CD4-positive, alpha-beta T cell treated with Interleukin-12 subunit alpha and Interleukin-12 subunit beta, for 1 hour (primary cell): ENCODE results near the gene IGHMBP2.
"Not testable (repeated sequence)": the region's sequence is repeated elsewhere in the genome, so short reads cannot be mapped to it uniquely, and the experiment has no call there.

Experiments
- DNase-seq: peaks from one replicate; pipeline ENCODE4 v3.0.0-alpha.2; 2020

Gene IGHMBP2

DNA sequence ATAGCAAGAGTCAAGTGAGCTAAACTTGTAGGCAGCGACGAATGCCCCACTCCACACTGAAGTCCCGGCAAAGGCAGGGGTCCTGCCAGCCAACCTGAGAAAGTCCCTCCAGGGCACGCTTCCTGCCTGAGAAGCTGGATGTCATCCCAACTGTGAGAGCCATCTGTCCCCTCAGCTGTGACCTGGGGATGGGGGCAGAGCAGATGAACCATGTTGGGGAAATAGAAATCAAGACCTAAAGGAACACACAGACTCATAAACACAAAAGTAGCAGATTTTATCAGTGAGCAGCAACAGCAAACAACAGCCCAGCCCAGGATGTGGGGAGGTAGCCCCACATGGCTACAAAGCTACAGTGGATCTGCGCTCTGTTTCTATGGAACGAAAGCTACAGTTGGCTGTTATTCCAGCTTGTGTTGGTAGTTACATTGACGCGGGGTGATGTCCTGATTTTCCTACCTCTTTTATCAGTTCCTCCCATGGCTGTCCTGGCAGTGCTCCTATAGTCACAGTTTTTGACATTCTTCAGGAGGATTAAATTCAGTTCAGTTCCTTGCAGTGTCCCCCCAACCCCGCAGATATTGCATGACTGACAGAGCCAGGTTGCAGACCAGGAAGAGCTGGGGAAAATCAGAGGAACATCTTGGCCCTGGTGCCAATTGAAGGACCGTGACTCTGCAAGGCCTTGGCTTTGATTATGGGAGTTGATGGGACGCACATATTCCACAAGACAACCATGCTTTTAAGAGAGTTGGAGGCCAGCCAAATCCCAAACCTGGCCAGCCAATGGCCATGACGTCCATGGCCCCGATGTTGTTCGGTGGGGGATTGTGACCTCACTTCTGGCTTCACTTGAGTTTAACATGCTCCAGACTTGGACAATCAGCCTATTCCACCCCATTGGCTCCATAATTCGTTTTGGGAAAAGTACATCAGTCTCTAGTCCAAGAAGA lies 62.5 kb downstream of the IGHMBP2 start:
- DNase-seq = peak; percentile 19

DNA sequence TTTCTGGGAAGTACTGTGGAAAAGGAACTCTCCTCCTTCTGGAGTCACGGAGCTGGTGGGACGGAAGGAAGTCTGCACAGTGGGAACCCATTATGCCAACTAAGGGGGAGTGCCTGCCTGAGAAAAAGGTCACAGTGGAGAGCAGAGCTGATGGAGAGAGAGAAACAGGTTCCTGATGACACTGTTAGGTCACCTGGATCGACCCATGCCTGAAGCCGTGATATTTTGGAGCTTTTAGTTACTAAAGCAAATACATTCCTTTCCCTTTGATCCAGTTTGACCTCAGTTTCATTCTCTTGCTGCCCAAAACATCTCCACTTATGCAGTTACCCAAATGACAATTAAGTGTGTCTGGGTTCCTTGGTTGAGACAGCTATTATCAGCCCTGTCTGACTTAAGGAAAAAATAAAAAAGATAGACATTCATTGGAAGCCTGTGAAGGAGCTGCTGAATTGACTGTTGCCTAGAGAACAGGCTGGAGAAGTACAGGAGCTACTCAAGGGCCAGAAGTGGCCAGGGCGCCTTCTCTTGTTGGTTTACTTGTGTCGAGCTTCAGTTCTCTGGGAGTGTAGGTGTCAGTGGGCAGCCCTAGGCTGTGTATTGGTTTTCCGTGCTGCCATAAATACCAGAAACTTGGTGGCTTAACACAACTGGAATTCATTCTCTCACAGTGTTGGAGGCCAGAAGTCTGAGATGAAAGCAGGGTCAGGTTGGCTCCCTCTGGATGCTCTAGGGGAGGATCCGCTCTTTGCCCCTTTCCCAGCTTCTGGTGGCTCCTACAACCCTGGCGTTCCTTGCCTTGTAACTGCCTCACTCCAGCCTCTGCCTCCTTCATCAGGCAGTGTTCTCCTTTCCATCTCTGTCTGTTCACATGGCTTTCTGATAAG lies 63.4 kb downstream of the IGHMBP2 start:
- DNase-seq = no peak

GRCh38 chr11:68968306-68969250 lies 64.9 kb downstream of the IGHMBP2 start:
- no peak for DNase-seq

DNA sequence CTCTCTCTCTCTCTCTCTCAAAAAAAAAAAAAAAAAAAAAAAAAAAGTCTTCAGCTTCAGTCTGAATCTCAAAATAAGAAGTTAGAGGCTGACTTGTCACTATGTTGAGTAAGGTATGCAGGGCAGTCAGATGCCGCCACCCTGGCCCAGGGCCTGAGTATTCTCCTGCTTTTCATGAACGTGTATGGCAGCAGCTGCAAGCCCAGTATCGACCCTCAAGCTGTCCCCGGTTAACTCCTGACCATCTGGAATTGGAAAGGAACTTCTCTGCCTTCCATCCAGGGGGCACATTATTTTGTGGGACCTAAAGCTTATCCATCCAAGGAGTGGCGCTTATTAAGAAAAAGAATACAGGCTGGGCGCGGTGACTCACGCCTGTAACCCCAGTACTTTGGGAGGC lies 65.7 kb downstream of the IGHMBP2 start:
- DNase-seq = no peak

- DNase-seq = no peak
These were observed 67.4 kb downstream of the IGHMBP2 start for GRCh38 chr11:68970921-68971636.

DNA sequence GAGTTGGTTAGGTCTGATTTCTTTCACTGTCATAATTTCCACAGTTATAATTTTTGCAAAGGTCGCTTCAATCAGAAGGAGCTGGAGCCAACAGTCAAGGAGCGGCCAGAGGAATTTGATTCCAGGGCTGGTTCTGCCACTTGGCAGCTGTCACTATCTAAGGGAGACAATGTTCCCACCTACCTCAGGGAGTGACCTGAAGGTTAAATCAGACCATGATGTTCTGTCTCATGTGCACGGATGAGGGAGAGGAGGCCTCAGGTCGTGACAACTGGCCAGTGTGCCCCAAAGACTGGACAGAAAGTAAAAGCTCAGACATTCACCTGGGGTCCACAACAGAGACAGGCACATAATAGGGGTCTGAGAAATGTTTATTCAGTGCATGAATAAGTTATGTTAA lies 69.5 kb downstream of the IGHMBP2 start:
- DNase-seq = no peak

GRCh38 chr11:68973706-68974105 lies 70.0 kb downstream of the IGHMBP2 start:
- not testable (repeated sequence) for DNase-seq

- DNase-seq = no peak
These were observed 70.9 kb downstream of the IGHMBP2 start for GRCh38 chr11:68974421-68975194.

DNA sequence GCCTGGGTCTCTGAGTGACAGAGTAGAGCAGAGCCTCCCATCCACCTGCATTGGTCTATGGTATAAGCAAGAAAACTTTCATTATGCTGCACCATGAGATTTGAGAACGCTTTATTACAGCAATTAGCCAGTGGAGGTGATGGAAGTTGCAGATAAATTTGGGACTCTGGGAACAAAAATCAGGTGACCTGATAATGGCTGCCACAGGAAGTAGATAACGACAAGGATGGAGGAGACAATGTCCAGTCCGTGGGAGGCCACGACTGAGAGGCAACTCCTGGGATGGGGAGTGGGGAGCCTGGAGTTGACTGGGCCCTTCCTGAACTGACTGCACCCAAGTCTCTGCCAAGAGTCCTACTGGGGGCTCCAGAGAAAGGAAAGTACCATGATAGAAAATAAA lies 72.4 kb downstream of the IGHMBP2 start:
- DNase-seq = no peak

DNA sequence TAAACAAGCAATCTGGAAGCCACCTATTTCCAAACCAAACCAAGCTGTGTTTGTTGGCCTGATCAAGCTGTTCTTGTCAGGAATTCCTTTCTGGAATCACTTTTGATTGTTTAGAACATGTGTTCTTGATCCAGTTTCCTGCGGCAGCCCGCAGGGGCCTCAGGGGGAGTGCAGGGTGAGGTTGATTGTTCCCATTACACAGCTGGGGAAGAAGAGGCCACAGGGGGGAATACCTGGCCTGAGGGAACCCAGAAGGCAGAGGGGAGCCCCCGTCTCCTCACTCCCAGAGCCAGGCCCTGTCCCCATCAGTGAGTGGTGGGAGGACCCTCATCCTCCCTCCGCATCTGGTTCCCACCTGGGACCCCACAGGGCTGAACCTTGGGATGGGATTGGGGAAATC lies 72.9 kb downstream of the IGHMBP2 start:
- no peak for DNase-seq

- DNase-seq = no peak
These were observed 74.3 kb downstream of the IGHMBP2 start for GRCh38 chr11:68977781-68978625.

- no peak for DNase-seq
These were observed 74.9 kb downstream of the IGHMBP2 start for GRCh38 chr11:68978626-68978930.

DNA sequence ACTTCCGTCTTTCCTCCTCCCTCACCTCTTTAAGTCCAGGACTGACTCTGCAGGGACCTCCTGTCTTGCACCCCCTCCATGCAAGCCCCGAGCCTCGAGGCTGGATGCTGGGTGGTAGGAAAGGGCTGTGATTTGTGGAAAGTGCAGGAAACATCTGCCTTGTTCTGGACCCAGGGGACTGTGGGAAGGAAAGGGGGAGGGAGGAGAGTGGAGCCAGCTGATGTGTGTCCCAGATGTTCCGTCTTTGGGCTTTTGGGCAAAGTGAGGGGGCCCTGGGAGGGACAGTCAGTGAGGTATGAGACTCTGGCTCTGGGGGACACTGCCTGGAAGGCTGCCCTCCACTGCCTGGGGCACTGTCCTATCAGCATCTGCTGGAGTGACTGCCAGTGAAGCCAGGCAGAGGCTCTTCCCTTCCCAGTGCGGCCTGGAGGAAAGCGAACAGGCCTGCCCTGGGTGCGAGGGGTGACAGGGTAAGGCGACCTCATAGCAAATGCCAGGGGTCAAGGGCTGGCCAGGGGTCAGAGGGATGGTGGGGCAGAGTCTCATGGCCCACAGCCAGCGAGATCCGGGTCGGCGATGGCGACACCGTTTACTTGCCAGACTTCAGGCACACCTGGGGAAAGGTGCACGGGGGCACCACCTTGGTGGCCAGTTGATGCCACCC lies 75.4 kb downstream of the IGHMBP2 start:
- DNase-seq = no peak

DNA sequence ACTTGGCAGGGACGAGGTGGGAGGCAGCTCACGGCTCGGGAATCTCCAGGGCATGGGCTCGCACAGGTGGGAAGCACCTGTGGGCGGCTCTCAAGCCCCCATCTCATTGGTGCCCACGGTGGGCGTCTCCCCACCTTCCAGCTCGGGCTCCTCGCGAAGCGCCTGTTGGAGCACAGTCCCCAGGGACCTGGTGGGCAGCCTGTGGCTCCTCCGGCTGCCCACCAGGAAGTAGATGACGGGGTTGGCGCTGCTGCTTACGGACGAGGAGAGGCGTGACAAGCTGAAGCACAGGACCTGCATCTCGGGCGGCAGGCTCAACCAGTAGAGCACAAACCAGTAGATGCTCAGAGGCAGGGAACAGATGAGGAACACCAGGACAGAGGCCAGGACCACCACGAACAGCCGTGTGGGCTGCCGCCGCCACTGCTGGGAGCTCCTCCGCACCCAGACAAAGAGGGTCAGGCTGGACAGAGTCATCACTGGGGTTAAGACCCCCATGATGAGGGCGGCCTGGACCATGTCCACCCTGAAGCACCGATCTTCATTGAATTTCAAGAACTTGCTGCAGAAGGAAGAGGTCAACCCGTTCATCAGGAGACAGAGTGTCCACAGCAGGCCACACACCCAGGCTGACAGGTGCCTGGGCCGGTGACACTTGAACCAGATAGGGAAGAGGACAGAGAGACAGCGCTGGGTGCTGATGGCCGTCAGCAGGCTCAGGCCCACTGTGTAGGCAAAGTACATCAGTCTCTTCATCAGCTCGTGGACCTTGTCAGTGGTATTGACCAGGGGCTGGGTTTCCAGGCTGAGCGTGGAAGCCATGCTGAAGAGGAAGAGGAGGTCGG lies 76.5 kb downstream of the IGHMBP2 start:
- no peak for DNase-seq

DNA sequence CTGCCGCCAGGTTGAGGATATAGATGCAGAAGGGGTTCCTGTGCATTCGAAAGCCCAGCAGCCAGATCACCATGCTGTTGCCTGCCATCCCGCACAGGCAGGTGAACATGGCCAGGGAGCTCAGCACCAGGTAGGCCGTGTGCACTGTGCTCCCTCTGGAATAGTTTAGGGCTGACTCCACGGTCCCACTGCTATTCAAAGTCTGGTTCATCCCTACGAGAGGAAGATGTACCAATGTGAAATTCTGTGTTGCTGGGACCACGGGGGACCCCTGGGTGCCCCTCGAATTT lies 77.0 kb downstream of the IGHMBP2 start, which contains the start of gene MRGPRD:
TSS of gene MRGPRD (minus strand) at position 211 of the 290 bp plus-strand sequence. CDS start at position 211, 0 bp downstream.
- no peak for DNase-seq

DNA sequence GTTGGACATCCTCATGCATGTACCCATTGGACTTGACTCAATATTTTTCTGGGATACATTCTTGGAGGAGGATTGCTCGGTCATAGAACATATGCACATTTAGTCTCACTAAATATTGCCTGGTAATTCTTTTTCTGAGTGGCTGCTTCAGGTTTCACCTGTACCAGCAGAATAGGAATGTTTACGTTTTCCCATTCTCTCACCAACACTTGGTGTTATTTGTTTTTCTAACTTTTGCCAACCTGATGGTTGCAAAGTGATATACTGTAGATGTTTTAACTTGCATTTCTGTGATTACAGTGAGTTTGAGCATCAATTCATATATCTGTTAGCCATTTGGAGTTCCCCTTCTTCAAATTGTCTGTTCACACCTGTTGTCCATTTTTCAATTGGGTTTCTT lies 78.4 kb downstream of the IGHMBP2 start:
- DNase-seq = no peak

GRCh38 chr11:68983801-68984200 lies 80.1 kb downstream of the IGHMBP2 start:
- DNase-seq = no peak

- DNase-seq = no peak
These were observed 83.5 kb downstream of the IGHMBP2 start for GRCh38 chr11:68987211-68987610.

DNA sequence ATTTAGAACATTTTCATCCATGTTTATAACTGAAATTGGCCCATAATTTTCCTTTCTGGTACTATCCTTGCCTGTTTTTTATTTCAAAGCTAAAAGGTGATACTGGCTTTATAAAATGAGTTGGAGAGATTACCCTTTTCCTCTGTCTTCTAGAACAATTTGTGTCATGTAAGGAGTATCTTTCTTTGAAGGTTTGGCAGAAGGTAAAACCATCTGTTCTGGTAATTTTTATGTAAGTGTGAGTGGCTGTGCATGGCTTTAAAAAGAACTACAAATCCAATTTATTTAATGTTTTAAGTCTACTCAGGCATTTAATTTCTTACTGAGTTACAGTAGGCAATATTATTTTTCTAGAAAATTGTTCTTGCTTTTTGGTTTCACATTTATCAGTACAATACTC lies 84.8 kb downstream of the IGHMBP2 start:
- DNase-seq = no peak
